Measurements from ENCODE around the gene PODXL.

- TF ChIP-seq CTCF (IDR thresholded peaks at IDR 0.05; ENCODE audit: insufficient read depth, low read length, poor library complexity, severe bottlenecking) (no peak), EZH2phosphoT487 (conservative IDR thresholded peaks at IDR 0.05; ENCODE audit: low read length) (no peak)
Observed at GRCh38 chr7:131483586-131483985, 72.8 kb downstream of the PODXL start.

Data from SU-DHL-6 (cell line).